ENCODE measurements around the gene PTAFR.
"Not testable (repeated sequence)": the region's sequence is repeated elsewhere in the genome, so short reads cannot be mapped to it uniquely, and the experiment has no call there.

Gene PTAFR

GRCh38 chr1:28145728-28146127 is 30.8 kb downstream of the PTAFR start:
- no peak for DNase-seq
- H3K27ac ChIP-seq = no peak overlapping the region
- TF ChIP-seq, protein P1, sequence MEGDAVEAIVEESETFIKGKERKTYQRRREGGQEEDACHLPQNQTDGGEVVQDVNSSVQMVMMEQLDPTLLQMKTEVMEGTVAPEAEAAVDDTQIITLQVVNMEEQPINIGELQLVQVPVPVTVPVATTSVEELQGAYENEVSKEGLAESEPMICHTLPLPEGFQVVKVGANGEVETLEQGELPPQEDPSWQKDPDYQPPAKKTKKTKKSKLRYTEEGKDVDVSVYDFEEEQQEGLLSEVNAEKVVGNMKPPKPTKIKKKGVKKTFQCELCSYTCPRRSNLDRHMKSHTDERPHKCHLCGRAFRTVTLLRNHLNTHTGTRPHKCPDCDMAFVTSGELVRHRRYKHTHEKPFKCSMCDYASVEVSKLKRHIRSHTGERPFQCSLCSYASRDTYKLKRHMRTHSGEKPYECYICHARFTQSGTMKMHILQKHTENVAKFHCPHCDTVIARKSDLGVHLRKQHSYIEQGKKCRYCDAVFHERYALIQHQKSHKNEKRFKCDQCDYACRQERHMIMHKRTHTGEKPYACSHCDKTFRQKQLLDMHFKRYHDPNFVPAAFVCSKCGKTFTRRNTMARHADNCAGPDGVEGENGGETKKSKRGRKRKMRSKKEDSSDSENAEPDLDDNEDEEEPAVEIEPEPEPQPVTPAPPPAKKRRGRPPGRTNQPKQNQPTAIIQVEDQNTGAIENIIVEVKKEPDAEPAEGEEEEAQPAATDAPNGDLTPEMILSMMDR (IDR thresholded peaks at IDR 0.05; ENCODE audit: low read depth, low read length) = no peak
- H3K27me3 ChIP-seq (ENCODE audit: insufficient read depth, low read depth, severe bottlenecking) = no peaks in the 10 kb centered on the region
- H3K9me3 ChIP-seq (ENCODE audit: severe bottlenecking) = no peaks in the 10 kb centered on the region
- H3K36me3 ChIP-seq = no peaks in the 10 kb centered on the region
- H3K4me3 ChIP-seq (ENCODE audit: low read depth, low read length) = no peak overlapping the region

GRCh38 chr1:28144203-28145135 is 32.0 kb downstream of the PTAFR start:
- DNase-seq = no peak
- no peaks in the 10 kb centered on the region for H3K27me3 ChIP-seq (ENCODE audit: insufficient read depth, low read depth, severe bottlenecking)
- no peak overlapping the region for H3K4me3 ChIP-seq (ENCODE audit: low read depth, low read length)
- H3K9me3 ChIP-seq (ENCODE audit: severe bottlenecking) = no peaks in the 10 kb centered on the region
- TF ChIP-seq, protein P1 (IDR thresholded peaks at IDR 0.05; ENCODE audit: low read depth, low read length) = no peak
- H3K27ac ChIP-seq = no peak overlapping the region
- H3K36me3 ChIP-seq = no peaks in the 10 kb centered on the region

- Histone ChIP-seq H3K36me3 (no peaks in the 10 kb centered on the region), H3K9me3 (ENCODE audit: severe bottlenecking) (no peaks in the 10 kb centered on the region), H3K4me3 (ENCODE audit: low read depth, low read length) (no peak overlapping the region), H3K27ac (no peak overlapping the region), H3K27me3 (ENCODE audit: insufficient read depth, low read depth, severe bottlenecking) (no peaks in the 10 kb centered on the region)
- DNase-seq = no peak
- TF ChIP-seq, protein P1 (IDR thresholded peaks at IDR 0.05; ENCODE audit: low read depth, low read length) = no peak
Observed at GRCh38 chr1:28143496-28144202, 32.8 kb downstream of the PTAFR start.

DNA sequence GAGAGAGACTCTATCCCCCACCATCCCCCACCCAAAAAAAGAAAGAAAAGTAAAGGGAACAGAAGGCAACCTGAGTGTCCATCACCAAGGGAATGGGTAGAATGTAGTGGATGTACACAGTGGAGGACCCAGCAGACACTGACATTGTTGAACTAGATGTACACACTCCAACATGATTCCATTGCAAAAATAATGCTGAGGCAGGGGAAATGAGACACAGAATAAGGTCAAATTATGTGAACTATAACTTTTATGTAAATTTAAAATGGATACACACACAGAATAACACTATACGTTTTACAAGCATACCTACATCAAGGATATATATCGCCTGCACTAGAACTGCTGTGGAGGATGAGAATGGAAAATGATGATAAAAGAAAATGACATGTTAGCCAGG is 34.8 kb downstream of the PTAFR start:
- no peaks in the 10 kb centered on the region for H3K27me3 ChIP-seq (ENCODE audit: insufficient read depth, low read depth, severe bottlenecking)
- no peak for DNase-seq
- TF ChIP-seq, protein P1 (IDR thresholded peaks at IDR 0.05; ENCODE audit: low read depth, low read length) = no peak
- no peaks in the 10 kb centered on the region for H3K36me3 ChIP-seq
- H3K9me3 ChIP-seq (ENCODE audit: severe bottlenecking) = no peaks in the 10 kb centered on the region
- no peak overlapping the region for H3K27ac ChIP-seq
- no peak overlapping the region for H3K4me3 ChIP-seq (ENCODE audit: low read depth, low read length)

- H3K27me3 ChIP-seq (ENCODE audit: insufficient read depth, low read depth, severe bottlenecking); H3K36me3 ChIP-seq; H3K4me3 ChIP-seq (ENCODE audit: low read depth, low read length); H3K9me3 ChIP-seq (ENCODE audit: severe bottlenecking); DNase-seq; H3K27ac ChIP-seq: not testable (repeated sequence)
Observed at GRCh38 chr1:28139866-28140265, 36.6 kb downstream of the PTAFR start.

DNA sequence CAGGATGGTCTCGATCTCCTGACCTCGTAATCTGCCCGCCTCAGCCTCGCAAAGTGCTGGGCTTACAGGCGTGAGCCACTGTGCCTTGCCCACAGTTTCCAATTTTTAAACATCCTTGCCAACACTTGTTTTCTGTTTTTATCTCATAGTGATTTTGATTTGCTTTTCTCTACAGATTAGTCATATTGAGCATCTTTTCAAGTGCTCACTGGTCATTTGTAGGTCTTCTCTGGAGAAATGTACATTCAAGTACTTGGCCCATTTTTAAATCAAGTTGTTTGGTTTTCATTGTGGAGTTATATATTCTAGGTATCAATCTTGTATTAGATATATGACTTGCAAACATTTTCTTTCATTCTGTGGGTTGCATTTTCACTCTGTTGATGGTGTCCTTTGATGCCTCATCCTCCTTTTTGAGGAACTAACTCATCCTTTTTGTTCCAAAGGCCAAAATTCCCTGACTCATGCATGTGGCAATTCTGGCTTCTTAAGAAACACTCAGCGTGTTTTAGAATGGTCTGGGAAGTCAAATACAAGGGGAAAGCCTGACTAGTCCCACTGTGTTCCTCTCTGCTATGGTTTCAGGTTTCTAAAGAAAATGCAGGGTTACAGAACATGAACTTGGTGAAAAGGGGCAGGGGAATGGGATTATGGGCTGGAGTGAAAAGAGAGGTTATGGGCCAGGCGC is 37.3 kb downstream of the PTAFR start:
- H3K4me3 ChIP-seq (ENCODE audit: low read depth, low read length) = no peak overlapping the region
- TF ChIP-seq, protein P1 (IDR thresholded peaks at IDR 0.05; ENCODE audit: low read depth, low read length) = no peak
- no peak overlapping the region for H3K27ac ChIP-seq
- no peaks in the 10 kb centered on the region for H3K27me3 ChIP-seq (ENCODE audit: insufficient read depth, low read depth, severe bottlenecking)
- no peak for DNase-seq
- peaks cover 4% of the 10 kb centered on the region for H3K9me3 ChIP-seq (ENCODE audit: severe bottlenecking)
- H3K36me3 ChIP-seq = no peaks in the 10 kb centered on the region
